Activated CD4-positive, CD25-positive, alpha-beta regulatory T cell (primary cell): ENCODE results near the gene UMPS.
"Not testable (repeated sequence)": the region's sequence is repeated elsewhere in the genome, so short reads cannot be mapped to it uniquely, and the experiment has no call there.

Experiments
- DNase-seq, 4 experiments: peaks; one replicate each; lab custom pipeline; 2025; lab: John Stamatoyannopoulos, UW

Gene UMPS

DNA sequence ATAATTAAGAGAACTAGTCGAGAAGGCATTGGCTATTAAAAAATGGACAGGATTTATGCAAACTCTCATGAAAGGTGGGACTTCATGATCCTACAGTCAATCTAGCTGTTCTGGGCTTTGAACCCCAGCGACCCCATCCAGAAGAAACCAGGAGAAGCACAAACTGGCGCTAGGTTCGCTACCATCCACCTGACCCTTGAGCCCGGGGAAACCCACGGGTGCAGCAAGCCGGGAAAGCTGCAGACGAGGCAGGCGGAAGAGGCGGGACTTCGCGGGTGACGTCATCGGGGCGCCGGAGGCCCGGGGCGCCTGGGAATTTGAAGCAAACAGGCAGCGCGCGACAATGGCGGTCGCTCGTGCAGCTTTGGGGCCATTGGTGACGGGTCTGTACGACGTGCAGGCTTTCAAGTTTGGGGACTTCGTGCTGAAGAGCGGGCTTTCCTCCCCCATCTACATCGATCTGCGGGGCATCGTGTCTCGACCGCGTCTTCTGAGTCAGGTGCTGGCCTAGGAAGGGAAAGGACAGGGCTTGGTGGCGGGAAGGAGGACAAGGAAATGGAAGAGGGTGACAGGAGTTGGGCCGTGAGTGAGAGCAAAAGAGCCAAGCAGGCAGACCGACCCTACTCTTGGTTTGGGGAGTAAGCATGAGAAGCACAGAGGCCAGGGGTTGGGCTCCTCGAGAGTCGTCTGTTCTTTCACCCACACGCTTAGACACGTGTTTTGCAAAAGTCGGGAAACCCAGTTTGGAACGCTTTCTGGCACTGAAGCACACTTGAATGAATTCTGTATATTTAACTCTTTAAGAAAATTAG lies at the start of gene UMPS:
UMPS (plus strand) TSS at position 324 of the 812 bp plus-strand sequence; CDS start at position 344, 20 bp downstream.
- peak; percentile 82 to 93 (median 88) for DNase-seq

DNA sequence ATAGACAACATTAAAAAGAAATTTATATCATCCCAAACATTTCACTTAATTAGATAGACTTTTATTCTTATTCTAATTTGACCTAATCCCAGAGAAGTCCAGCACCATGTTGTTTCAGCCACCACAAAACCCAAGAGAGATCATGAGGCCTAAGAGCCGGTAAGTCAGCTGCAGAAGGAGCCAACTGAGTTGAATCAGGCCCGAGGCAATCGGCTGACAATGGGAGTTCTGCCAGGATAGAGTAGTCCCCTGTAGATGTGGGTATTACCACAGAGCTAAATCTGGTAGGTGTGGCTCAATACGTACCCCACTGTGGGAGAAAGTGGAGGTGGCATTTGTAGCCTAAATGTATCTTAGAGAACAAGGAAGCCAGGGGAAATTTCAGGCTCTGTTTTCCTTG lies 49.7 kb upstream of the UMPS start:
- no peak for DNase-seq

DNA sequence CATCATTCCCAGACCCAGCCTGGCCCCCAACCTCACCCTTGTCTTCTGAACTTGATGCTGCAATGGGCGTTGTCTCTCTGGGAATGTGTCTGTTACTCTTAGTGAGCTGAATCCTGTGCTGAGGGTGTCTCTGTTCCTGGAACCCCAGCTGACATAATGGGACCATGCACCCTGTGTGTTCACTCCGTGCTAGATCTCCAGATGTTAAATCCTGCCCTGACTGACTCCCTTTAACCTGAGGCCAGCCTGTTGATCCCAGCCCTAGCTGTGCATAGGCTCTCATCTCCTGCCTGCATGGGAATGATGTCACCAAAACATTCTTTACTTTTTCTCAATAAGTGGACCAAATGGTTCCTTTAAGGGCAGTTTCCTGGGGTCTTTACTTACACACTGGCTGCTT lies 48.0 kb upstream of the UMPS start:
- DNase-seq: no peak

DNA sequence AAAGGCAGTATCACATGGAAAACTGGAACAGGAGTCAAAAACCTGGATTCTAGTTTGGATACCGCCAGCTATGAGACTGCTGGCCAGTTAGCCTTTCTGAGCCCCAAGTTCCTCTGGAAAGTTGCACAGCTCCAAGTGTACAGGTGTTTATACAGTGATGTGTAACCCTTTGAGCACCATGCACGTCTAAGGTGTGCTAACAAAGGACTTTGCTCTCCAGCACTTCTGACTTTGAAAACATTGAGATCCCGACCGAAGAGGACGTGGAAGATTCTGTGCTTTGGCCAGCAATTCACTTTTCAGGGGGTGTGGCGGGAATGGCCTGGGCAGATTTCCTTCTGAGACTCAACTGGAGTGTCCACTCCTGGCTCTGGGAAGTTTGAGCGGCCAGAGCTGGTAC lies 45.8 kb upstream of the UMPS start:
- DNase-seq: no peak

DNA sequence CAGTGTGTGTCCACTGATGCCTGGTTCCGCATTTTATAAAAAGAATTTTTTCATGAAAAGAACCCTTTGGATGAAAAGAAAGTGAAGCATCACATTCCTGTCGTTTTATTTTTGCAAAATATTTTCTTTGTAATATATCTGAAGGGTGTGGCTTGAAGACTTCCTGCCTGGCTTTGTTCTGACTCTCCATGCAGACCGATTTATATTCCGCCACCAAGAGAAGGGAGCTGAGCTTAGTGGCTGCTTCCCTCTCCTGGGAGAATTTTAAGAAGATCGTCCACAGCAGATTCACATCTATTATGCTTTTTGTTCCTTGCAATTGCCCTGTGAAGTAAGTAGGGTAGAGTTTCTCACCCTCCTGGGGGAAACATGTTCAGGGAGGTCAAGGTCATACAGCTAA lies 45.2 kb upstream of the UMPS start:
- DNase-seq: no peak

DNA sequence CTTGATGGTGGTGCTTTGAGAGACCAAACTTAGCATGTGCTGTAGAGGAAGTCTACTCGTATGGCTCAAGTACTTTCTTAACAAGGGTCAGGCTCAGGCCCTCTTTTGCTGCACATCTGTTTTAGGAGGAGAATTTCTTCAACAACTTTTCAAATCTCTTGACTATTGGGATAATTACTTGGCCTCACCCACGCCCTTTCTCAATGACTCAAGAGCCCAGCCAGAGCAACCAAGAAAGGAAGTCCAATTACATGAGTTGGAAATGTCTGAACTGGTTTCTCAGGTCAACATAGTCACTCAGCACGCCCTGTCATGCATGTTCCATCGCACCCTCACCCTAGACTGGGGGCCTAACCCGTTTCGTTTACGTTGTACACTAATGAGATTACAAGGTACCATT lies 44.8 kb upstream of the UMPS start:
- DNase-seq: no peak

DNA sequence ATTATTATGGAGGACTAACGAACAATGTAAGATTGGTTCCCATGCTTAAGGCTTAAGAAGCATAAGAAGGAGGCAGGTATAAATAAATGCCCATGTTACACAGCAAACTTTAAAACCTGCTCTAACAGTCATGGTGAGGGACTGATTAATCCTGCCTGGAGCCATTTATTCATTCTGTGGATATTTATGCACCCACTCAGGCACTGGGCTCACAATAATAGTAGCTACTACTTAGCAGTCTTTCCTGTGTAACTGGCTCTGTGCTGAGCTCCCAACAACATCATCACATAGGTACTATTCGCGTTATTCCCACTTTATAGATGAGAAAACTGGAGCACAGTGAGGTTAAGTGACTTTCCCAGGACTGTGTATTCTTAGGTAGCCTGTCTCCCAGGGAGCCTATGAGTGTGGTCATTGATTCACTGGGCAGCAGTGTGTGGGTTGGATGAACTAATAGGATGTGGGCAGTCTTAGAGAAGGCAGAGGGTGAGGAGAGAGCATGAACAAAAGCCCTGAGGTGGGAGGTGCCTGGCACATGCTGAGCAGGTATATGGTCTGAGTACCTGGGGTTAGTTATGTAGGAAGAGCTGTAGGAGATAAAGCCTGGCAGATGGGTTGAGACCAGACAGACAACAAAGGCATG lies 44.1 kb upstream of the UMPS start:
- no peak for DNase-seq

DNA sequence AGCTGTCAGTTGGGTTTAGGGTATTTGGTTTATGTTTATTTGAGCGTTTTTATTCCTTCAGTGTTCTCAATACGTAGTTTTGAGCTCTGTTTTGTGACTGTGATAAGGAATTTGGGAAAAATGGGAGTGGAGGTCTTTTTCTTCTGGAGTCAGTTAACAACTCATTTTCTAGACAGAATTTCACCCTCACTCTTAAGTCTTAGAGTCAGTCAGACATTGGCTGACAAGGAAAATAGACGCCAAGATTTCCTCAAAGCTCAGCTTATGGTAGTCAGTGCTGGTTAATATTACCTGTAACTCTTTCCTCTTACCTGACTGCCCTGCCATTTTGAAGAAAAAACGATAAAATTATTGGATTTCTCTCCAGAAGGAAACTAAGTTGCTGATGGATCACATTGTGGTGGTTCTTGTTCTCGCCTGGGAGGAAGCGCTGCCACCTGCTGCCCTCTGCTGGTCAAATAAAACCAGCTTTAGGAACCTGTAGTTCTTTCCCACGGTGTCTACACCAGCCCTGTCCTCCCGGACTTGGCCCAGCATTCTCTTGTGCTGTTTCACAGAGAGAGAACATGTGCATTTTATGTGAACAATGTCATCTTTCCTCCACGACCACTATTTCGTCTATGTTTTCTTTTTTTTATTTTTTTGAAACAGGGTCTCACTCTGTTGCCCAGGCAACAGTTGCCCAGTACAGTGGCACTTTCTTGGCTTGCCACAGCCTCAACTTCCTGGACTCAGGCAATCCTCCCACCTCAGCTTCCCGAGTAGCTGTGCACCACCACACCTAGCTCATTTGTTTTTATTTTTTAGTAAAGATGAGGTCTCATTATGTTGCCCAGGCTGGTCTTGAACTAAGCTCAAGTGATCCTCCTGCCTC lies 41.4 kb upstream of the UMPS start:
- DNase-seq: peak; percentile 54 to 58 (median 56)

DNA sequence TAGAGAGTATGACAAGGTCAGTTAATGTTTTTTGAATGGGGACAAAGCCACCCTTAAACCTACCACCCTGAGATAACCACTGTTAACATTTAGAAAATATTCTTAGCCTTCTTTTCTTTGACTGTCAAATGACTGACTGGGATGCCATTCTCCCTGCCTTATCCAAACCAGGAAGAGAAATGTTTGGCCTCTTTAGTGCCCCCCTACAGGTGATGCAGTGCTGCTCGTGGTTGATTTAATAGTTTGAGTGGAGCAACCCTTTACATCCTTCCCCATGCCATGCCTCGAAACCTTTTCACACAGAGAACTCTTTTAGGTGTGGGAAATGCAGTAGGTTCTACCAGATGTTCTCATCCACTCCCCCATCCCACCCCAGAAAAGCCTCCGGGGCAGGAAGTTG lies 38.7 kb upstream of the UMPS start:
- DNase-seq: no peak

DNA sequence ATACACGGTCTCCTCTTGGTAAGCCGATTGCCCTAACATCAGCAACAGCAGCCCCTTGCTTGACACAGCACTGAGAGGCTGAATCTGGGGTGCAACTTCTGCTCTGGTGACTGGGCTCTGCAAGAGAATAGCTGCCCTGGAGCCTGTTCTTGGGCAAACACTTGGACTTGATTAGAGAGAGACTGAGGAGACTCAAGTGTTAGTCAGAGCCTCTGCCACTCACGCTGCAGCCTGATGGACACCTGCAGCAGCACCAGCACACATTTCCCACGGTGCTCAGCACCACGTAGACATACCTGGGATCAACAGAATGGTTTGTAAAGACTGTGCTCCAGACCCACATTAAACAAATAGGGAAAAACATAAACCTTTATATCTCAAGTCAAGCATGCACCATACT lies 35.8 kb upstream of the UMPS start:
- DNase-seq: no peak

DNA sequence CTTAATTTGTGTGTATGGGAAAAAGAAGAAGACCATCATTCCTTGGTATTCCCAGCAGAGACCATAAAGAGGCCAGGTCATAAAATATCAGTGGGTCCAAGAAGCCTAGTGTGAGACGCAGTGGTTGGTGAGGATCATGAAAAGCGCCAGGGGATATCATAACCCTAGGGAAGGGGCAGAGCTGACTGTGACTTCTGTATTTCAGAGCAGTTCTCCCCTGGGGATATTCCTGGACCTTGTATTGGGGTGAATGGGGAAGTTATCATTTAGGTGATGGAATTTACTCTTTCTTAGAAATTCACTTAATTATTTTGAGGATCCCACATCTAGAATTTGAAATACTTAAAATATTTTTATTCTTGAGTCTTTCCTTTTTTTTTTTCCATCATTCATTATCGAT lies 34.9 kb upstream of the UMPS start:
- no peak for DNase-seq

DNA sequence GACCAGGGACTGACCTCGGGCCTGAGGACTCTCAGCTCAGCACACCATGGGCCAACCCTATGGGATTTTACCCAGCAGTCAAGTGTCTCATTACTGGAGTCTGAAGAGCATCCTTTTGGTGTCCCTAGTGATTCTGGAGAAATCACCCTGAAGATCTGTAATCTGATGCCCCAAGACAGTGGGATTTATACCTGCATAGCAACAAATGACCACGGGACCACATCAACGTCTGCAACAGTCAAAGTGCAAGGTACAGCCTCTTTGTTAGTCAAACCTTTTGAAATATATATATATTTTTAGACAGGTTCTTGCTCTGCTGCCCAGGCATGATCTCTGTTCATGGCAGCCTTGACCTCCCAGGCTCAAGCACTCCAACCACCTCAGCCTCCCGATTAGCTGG lies 34.2 kb upstream of the UMPS start:
- DNase-seq: no peak

DNA sequence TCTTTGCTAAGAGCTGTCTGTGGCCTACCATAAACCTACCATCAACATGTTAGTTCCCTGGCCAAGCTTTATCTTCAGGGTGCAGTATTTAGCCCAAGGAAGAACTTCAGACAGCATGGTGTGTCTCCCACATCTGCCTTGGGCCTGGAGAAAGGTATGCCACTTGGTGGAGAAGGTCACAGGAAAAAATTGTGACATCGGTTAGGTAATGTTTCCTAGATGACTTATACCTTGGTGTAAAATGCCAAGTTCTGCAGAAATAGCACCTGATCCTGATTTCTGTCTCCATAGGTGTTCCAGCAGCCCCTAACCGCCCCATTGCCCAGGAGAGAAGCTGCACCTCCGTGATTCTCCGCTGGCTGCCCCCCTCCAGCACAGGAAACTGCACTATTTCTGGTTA lies 33.0 kb upstream of the UMPS start:
- DNase-seq: no peak

DNA sequence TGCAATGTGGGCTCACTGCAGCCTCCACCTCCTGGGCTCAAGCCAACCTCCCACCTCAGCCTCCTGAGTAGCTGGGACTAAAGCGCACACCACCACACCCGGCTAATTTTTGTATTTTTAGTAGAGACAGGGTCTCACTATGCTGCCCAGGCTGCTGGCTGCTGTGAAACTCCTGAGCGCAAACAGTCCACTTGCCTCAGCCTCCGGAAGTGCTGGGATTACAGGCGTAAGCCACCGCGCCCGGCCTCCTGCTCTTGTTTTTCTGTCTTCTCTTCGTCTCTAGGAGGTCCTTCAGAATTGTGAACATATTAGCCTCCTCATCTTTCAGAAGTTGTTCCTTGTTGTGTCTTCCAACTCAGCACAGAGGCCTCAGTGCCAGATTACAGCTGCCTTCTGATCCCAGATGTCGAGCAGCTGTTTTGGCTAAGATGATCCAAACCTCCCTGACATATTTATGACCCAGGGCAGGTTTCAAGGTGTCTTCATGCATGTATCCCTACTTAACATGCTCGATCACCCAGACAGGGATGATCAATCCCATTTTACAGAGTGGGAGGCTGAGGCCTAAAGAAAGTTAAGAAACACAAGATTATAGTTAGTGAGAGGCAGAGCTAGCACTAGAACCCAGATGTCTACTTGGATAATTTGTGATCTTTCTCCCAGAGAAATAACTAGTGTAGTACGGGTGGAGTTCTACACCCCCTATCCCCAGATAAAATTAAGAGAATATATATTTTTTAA lies 32.1 kb upstream of the UMPS start:
- DNase-seq: no peak

DNA sequence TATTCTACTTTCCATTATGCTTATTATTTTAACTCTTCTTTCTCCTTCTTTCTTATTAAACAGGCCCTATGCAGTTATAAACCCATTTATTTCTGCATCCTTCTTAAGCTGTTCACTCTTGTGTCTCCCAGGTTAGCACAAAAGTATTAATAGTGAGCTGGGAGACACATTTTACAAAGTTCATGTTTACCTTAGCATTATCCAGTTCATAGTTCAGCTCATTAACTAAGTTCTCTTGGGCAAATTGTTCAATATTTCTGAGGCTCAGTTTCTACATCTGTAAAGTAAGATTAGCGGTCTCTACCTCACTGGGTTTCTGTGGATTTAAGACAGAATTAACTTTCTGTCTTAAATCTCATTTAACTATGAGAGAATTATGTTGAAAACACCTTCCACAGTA lies 31.2 kb upstream of the UMPS start:
- no peak for DNase-seq

DNA sequence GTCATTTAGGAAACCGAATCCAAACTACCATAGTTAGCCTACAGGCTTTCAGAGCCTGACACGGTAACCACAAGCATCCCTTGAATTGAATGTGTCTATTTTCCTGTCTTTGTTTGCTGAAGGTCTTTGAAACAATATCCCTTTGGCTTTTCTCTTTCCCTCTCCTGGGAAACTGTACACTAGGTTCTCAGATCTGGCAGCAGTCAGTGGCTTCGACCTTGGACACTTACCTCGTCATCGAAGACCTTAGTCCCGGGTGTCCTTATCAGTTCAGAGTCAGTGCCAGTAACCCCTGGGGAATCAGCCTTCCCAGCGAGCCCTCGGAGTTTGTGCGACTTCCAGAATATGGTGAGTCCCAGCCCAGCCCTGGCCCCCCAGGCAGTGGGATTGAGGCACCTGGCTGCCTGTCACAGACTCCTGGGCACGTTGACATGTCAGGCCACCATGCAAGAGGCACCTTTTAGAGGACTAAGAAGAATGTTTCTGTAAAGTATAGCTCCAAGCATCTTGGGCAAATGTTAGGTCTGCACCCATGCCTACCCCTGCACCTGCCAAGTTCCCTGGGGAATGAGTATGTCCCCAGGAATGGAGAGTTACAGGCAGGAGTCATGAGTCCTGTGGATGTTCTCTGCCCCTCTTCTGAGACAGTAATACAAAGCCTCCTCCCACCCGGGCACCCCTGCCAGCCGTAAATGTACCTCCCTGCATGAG lies 30.4 kb upstream of the UMPS start:
- no peak for DNase-seq

DNA sequence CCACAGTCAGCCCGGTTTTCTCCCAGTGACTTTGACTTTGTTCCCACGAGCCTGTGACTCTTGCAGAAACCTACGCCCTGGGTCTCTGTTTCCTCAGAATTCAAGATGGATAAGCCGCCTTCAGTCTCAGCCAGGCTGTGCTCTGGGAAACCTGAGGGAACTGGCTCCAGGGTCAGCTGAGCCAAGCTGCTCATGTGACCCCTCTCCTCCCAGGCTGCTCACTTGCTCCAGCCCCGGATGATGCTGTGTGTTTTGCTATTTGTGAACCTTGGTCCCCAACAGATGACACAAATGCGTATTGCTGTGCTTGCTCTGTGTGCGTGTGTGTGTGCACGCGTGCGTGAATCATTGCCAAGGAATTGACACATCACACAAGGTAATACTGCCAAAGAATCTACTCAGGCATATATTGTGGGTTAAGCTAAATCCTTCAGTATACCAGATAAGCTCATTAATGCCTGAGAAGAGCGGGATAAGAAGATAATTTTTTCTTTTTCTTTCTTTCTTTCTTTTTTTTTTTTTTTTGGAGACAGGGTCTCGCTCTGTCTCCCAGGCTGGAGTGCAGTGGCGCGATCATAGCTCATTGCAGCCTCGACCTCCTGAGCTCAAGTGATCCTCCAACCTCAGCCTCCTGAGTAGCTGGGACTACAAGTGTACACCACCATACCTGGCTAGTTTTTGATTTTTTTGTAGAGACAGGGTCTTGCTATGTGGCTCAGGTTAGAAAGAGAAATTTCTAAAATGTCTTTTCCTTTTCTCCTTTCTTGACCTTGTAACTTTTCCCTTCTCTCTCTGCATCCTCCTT lies 29.2 kb upstream of the UMPS start:
- DNase-seq: no peak

DNA sequence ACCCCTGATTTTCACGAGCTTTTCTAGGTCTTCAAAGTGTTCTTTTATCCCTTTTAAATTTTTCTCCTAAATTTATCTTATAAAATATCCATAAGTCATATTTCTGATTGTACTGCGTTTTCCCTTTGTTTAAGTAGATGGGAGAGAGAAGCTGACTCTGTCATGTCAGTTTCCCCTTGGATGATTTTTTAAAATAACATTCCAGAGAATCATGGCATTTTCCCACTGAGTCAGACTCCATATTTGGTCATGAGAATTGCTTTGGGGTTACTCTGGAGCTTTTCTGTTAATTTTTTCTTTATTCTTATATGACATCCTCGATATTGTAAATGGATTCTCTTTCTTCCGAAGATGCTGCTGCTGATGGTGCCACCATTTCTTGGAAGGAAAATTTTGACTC lies 28.6 kb upstream of the UMPS start:
- DNase-seq: no peak

DNA sequence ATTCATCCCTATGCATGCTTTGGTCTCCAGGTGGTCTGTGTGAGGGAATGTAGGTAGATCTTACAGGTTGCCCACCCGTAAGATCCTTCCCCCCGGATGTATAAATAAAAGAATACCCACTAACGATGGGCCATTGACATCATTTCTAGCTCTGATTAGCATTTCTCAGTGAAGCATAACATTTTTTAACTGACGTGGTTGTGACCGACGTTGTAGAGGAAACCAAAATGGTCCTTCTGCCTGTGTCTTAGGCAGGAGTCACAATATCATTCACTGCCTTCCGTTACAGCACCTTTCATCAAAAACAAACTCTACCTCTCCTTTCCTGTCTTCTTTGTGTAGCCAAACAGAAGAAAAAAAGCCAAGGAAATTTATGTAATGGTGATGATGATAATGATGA lies 27.3 kb upstream of the UMPS start:
- DNase-seq: no peak

DNA sequence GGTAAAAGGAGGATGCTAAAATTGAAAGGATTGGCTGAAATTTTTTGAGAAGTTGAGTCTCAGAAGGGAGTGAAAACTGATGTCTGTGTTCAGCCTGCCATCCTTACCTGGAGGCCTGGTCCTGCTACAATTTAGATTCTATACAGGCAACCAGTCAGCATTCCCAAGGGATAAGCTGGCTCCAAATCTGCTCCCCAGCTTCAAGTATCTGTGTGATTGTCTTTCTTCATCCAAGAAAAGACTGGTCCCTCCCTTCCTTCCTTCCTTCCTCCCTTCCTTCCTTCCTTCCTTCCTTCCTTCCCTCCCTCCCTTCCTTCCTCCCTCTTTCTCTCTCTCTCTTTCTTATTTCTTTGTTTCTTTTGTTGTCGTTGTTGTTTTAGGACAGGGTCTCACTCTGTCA lies 24.7 kb upstream of the UMPS start:
- no peak for DNase-seq

DNA sequence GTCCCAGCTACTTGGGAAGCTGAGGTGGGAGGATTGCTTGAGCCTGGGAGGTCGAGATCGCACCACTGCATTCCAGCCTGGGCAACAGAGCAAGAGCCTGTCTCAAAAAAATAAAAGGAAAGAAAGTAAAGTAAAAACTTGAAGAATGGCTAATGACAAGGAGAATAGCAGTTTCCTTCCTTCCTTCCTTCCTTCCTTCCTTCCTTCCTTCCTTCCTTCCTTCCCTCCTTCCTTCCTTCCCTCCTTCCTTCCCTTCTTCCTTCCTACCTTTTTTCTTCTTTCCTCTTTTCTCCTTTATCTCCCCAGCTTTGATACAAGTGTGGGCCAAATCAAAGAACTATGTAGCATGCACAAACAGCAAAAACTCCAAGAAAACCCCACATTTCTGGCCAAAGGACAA lies 23.0 kb upstream of the UMPS start:
- DNase-seq: not testable (repeated sequence)
